ENCODE measurements around the gene STARD7.

GRCh38 chr2:96147593-96148201 is 60.9 kb downstream of the STARD7 start:
- TF ChIP-seq, protein P1, sequence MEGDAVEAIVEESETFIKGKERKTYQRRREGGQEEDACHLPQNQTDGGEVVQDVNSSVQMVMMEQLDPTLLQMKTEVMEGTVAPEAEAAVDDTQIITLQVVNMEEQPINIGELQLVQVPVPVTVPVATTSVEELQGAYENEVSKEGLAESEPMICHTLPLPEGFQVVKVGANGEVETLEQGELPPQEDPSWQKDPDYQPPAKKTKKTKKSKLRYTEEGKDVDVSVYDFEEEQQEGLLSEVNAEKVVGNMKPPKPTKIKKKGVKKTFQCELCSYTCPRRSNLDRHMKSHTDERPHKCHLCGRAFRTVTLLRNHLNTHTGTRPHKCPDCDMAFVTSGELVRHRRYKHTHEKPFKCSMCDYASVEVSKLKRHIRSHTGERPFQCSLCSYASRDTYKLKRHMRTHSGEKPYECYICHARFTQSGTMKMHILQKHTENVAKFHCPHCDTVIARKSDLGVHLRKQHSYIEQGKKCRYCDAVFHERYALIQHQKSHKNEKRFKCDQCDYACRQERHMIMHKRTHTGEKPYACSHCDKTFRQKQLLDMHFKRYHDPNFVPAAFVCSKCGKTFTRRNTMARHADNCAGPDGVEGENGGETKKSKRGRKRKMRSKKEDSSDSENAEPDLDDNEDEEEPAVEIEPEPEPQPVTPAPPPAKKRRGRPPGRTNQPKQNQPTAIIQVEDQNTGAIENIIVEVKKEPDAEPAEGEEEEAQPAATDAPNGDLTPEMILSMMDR (IDR thresholded peaks at IDR 0.05 in 2 of 3, conservative IDR thresholded peaks at IDR 0.05 in 1 of 3; ENCODE audit: control insufficient read depth in 2 of 3, extremely low read depth in 1 of 3, insufficient read depth in 1 of 3, low read depth in 3 of 3, low read length in 3 of 3): peak in 2 of 3 experiments; percentile 7 to 15; a peak in 1 of 6 replicates
- TF ChIP-seq SRF (IDR thresholded peaks at IDR 0.05; ENCODE audit: low read depth in 2 of 2, low read length in 2 of 2) (no peak), TAF1 (IDR thresholded peaks at IDR 0.05; ENCODE audit: borderline replicate concordance, low read depth, low read length) (no peak)
- TF ChIP-seq, protein P2, sequence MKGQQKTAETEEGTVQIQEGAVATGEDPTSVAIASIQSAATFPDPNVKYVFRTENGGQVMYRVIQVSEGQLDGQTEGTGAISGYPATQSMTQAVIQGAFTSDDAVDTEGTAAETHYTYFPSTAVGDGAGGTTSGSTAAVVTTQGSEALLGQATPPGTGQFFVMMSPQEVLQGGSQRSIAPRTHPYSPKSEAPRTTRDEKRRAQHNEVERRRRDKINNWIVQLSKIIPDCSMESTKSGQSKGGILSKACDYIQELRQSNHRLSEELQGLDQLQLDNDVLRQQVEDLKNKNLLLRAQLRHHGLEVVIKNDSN (IDR thresholded peaks at IDR 0.05; ENCODE audit: borderline replicate concordance, extremely low read length, insufficient read depth, low read depth, low read length): no peak

Measured in GM12878 (cell line).